C4-2B (cell line): Measurements from ENCODE around the gene COL12A1.

Experiments used
- H3K27ac ChIP-seq: fragments of 450-650 bp; 2 replicates; pipeline ENCODE4 v1.5.1; 2017
- ZFX ChIP-seq: fragments of 450-650 bp; IDR thresholded peaks from 2 replicates; pipeline ENCODE4 v1.6.1; 2017
- TF ChIP-seq, protein P1 (sequence below): fragments of 450-650 bp; conservative IDR thresholded peaks from 2 replicates; pipeline ENCODE4 v1.5.1; 2017; ENCODE audit warnings: mild to moderate bottlenecking

The COL12A1 gene

GRCh38 chr6:75211920-75212590 is 6.2 kb upstream of the COL12A1 start:
- TF ChIP-seq ZFX: no peak
- TF ChIP-seq, protein P1, sequence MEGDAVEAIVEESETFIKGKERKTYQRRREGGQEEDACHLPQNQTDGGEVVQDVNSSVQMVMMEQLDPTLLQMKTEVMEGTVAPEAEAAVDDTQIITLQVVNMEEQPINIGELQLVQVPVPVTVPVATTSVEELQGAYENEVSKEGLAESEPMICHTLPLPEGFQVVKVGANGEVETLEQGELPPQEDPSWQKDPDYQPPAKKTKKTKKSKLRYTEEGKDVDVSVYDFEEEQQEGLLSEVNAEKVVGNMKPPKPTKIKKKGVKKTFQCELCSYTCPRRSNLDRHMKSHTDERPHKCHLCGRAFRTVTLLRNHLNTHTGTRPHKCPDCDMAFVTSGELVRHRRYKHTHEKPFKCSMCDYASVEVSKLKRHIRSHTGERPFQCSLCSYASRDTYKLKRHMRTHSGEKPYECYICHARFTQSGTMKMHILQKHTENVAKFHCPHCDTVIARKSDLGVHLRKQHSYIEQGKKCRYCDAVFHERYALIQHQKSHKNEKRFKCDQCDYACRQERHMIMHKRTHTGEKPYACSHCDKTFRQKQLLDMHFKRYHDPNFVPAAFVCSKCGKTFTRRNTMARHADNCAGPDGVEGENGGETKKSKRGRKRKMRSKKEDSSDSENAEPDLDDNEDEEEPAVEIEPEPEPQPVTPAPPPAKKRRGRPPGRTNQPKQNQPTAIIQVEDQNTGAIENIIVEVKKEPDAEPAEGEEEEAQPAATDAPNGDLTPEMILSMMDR: no peak
- no peak overlapping the region for H3K27ac ChIP-seq

GRCh38 chr6:75210885-75211739 is 5.3 kb upstream of the COL12A1 start:
- TF ChIP-seq, protein P1: peak; percentile 82
- TF ChIP-seq ZFX: no peak

GRCh38 chr6:75209184-75209723 is 3.4 kb upstream of the COL12A1 start:
- no peak for TF ChIP-seq ZFX
- TF ChIP-seq, protein P1: peak; percentile 39
- no peak overlapping the region for H3K27ac ChIP-seq

More at GRCh38 chr6:75210885-75211739, 5.3 kb upstream of the COL12A1 start:
- no peak overlapping the region for H3K27ac ChIP-seq

- TF ChIP-seq, protein P1: peak; percentile 86
- no peak for TF ChIP-seq ZFX
- H3K27ac ChIP-seq: no peak overlapping the region
Measured at GRCh38 chr6:75208298-75209183, 2.7 kb upstream of the COL12A1 start.

DNA sequence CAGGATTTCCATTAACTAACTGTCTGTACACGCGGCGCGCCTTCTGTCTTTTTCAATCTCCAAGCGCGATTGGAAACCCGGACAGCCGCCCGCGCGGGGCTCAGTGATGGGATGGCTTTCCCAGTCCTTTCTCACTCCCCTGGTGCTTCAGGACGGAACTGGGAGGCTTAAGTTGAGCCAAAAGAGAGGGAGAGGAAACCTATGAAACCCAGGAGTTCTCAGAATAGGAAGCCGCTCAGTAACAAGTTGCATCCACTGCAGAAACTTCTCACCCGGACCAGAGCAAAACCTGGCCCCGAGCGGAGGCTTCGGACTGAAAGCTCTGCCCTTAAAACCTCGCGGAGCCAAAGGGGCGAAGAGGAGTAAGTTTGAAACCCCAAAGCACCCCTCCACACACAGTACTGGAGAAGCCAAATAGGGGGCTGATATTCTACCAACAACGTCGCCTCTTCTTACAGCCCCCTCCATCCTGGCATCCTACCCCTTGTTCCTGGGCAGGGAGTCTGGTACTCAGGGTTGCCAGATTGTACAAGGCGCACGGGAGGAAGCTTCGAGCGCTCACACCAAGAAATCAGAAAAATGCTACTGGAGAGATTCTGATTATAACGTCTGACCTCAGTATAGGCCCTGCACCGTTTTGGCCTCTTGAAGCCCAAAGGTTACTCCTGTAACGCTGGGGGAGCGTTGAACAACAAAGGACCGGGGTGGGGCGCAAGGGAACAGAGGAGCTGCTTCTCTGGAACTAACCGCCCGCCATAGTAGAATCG is 906 bp upstream of the COL12A1 start:
- H3K27ac ChIP-seq: no peak overlapping the region
- TF ChIP-seq ZFX: no peak
- TF ChIP-seq, protein P1: no peak

DNA sequence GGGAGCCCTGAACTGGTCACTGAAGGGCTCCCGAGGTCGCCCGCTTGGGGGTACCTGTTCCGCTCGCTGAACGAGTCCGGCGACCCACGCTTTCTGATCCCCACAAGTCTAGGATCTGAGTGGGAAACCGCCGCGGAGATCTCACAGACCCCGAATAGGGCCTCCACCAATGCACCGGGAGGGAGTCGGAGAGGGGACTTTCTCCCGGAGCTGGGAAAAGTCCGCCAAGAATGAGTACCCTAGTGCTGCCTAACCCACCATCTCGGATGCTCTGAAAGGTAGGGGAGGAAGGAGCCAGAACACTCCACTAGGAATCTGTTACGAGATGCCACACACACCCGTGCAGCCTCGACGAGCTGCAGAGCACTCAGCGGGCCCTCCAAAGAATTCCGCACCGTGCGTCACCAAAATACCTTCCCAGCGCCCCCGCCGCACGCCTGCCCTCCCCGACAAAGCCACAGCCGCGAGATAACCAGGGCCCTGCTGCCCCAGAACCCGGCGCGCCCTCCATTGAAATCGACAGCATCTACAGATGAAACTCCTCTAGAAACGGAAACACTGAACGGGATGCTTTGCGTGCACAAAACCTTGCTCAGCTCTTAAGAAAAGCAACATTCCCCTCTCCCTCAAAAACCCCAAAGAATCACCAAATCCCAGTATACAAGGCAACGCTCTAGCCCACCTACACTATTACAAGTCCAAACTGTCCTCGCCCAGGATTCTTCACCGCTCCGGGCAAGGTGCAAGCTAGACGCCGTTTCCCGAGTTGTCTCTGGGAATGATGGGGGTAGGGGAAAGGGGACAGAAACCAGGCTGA is 686 bp downstream of the COL12A1 start:
- no peak for TF ChIP-seq ZFX
- TF ChIP-seq, protein P1: no peak
- no peak overlapping the region for H3K27ac ChIP-seq
